ENCODE results near the gene PCSK6.

DNA sequence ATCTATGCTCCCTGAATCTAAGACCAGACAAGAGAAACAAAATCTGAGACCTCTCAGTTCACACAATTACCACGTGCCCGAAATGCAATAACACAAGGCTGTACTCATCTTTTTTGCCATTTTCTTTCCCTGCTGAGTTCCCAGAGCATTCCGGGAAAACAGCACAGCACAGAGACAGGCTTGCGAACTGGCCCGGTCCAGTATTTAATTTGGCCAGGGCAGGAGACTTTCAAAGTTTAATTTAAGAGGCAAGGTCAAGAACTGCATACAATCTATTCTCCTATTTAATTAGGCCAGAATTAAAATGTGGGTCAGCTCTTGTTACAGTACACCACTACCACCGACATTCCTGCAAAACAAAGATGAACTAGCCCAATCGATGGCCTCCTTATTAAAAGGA is 107.0 kb downstream of the PCSK6 start:
- TF ChIP-seq, protein P1, sequence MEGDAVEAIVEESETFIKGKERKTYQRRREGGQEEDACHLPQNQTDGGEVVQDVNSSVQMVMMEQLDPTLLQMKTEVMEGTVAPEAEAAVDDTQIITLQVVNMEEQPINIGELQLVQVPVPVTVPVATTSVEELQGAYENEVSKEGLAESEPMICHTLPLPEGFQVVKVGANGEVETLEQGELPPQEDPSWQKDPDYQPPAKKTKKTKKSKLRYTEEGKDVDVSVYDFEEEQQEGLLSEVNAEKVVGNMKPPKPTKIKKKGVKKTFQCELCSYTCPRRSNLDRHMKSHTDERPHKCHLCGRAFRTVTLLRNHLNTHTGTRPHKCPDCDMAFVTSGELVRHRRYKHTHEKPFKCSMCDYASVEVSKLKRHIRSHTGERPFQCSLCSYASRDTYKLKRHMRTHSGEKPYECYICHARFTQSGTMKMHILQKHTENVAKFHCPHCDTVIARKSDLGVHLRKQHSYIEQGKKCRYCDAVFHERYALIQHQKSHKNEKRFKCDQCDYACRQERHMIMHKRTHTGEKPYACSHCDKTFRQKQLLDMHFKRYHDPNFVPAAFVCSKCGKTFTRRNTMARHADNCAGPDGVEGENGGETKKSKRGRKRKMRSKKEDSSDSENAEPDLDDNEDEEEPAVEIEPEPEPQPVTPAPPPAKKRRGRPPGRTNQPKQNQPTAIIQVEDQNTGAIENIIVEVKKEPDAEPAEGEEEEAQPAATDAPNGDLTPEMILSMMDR (IDR thresholded peaks at IDR 0.05; ENCODE audit: poor library complexity, severe bottlenecking): no peak
- no peak for TF ChIP-seq EZH2 (IDR thresholded peaks at IDR 0.05; ENCODE audit: borderline replicate concordance, insufficient read depth, low read length, poor library complexity, severe bottlenecking)

Measured in neural cell (in vitro differentiated cells).